Measurements from ENCODE around the gene HOXB3. TPM values are rescaled to one million over a fixed set of nuclear protein-coding genes. Genes with fewer than 3 reads are reported as not detected.

HOXB3 gene
- total RNA-seq: 10 to 100 TPM in 1 of 4 donors, 1 to 10 TPM in 3; 4.0 to 12.4 (median 4.9) TPM

DNA sequence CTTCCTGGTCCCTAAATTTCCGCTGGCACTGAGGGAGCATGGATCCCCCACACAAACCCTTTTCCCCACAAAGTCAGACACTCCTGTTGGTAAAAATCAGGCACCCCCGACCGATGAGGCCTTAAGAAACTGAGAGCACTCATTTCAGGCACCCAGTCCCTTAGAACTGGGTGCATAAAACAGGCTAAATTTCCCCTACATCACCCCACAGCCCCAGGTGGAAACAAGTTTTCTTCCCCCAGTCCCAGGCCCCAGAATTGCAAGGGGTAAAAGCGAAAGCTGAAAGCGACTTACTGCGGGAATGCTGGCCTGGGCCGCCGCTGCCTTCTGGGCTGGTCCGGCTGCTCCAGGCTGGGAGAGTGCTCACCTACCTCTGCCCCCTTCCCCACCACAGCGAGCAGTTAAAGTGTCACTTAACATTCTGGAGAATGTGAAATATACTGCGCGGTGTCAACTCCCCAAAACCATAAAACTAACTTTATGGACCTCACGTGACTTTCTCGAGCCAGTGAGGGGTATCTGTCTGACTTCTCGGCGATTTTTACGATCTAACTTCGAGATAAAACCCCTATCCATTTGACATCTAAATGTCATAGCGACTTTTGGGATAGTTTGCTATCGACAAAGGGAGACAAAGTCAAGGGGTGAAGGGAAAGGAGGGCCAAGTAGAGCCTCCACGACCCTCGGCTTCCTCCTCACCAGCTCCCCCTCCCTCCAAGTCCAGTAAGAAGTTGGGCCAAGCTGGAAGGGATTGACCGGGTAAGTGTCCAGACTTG is at the start of gene HOXB3:
Gene HOXB3, minus strand, starts transcription at position 411 of the 776 bp plus-strand sequence. CDS start 37,767 bp downstream, outside the sequence.
- TF ChIP-seq, protein P1, sequence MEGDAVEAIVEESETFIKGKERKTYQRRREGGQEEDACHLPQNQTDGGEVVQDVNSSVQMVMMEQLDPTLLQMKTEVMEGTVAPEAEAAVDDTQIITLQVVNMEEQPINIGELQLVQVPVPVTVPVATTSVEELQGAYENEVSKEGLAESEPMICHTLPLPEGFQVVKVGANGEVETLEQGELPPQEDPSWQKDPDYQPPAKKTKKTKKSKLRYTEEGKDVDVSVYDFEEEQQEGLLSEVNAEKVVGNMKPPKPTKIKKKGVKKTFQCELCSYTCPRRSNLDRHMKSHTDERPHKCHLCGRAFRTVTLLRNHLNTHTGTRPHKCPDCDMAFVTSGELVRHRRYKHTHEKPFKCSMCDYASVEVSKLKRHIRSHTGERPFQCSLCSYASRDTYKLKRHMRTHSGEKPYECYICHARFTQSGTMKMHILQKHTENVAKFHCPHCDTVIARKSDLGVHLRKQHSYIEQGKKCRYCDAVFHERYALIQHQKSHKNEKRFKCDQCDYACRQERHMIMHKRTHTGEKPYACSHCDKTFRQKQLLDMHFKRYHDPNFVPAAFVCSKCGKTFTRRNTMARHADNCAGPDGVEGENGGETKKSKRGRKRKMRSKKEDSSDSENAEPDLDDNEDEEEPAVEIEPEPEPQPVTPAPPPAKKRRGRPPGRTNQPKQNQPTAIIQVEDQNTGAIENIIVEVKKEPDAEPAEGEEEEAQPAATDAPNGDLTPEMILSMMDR (IDR thresholded peaks at IDR 0.05; ENCODE audit: low read depth): no peak

DNA sequence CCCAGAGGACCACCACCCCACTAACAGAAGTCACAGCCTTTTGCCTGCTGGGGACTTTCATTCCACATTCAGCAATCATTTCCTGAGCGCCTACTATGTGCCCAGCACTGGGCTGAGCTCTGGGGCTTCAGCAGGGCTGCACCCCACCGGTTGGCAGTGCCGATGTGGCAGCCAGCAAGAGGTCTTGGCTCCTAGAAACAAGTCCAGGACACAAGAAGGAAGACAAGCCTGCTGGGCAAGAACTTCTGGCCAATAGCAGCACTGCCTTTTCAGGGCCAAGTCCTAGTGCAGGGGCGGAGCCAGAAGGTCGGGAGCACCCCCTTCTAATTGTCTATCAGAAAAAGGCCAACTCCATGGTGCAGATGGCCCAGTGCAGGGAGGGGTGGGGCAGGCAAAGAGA is 49.1 kb upstream of the HOXB3 start:
- TF ChIP-seq, protein P1 (IDR thresholded peaks at IDR 0.05; ENCODE audit: low read depth): no peak

DNA sequence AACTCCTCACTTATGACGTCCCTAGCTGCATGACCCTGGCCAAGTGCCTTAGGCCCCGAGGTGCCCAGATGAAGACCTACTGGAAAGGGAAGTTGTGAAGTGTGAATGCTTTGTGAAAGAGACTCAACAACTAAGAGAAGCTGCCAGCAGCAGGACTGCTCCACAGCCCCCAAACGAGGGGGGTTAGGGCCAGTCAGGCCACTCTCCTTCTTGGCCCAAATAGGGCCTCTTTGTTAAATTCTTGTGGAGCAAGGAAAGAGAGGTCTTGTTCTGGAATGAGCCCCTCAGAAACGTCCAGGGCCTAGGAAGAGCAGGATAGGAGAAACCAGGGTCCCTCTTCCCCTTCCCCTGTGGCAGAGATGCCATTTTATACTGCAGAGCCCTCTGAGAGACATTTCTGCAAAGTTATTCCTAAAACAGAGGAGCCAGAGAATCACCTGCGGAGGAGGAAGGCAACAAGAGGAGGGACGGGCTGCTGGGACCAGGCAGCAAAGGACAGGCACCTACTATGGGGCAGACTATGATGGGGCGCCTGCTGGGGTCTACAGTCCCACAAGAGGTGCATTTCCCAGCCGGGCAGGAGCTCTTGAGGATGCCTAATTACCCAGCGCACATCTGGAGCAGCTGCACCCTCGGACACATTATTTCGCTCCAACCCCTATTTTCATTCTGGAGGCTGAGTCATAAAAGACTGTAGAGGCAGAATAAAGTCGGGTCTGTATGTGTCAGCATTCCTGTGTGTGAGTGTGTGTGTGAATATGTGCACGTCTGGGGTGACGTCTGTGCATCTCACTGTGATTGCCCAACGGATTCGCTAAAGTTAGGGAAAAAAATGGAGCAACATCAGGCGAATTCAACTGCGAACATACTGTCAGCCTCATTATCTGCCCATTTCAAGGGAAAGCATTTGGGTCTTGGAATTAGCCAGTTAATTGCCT is 47.6 kb upstream of the HOXB3 start:
- TF ChIP-seq, protein P1 (IDR thresholded peaks at IDR 0.05; ENCODE audit: low read depth): no peak

DNA sequence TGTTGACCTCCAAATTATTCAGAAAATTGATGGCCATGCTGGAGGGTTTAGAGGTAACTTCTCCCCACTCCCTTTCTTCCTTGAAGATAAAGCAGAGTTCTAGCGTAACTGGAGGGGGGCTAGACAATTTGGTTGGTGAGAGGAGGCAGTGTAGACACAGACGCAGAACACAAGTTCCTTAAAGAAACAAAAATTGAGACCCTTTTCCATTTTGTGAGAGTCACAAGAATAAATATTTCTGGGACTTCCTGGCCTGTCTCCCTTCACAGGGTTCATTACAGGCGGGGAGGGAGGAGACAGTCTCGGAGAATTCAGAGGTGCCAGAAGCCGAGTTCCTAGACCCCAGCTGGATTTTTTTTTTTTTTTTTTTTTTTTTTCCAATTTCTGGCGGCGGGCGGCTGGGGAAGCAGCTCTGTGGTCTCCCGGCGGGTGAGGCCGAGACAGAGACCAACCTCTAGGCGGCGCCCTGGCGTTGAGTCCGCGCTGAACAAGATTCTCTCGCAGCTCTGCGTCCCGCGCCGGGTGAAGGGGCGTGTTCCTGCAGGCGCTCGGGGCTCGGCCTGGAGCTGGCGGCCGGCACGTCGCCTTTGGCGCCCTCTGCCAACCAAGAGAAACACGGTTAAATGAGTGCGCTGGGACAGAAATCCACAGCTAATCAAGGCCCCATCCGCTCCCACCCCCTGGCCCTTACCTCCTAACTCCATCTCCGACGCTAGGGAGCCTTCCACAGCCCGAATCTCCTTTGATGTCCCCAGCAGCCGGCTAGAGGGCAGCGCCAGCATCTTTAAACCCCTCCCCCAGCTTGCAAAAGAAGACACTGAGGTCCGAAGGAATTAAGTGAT is 46.4 kb upstream of the HOXB3 start:
- TF ChIP-seq, protein P1 (IDR thresholded peaks at IDR 0.05; ENCODE audit: low read depth): no peak

DNA sequence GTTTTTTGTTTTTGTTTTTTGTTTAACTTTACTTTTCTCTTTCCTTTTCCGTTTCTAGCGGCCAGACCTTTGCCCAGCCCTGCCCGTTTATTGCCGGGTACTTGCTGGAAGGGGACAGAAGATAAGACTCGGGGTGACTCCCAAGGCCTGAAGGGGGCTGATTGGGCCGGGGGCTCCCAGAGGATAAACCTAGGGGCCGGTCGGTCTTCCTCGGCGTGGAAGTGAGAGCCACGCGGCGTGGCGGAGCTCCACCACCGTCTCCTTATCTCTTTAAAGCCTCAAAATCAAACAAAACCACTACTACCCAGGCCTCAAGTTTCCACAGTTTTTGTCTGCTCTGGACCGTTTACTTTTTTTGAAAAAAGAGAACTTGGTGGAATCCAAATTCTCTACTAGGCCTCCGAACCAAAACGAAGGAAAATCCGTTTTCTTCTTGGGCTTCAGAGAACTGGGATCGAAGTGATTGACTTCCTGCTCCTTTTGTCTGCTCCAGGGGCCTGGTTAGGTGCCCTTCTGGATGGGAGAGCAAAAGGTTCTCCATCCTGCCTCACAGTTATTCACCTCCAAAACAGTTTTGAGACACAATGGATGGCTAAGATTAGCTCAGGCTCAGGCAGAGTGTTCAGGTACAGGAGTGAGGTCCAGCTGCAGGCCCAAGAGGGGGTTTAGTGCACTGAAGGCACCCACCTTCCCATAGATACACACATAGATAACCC is 44.6 kb upstream of the HOXB3 start:
- TF ChIP-seq, protein P1 (IDR thresholded peaks at IDR 0.05; ENCODE audit: low read depth): no peak

DNA sequence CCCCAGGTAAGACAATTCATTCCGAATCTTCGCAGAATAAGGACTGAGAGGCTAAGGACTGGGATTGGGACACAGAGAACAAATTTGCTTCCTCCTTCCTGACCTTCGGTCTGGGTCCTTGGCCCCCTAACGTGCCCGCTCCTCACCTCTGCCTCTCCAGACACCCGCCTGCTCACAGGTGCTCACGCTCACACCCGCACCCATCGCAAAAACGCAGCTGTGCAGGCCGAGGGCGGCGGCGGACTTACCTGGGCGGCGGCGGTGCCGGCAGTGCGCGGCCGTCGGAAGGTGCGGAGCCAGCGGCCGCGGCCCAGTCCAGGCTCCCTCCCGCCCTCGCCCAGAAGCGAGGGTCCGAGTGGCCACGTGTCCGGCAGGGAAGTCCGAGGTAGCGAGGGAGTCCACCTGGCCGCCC is 43.2 kb upstream of the HOXB3 start:
- TF ChIP-seq, protein P1 (IDR thresholded peaks at IDR 0.05; ENCODE audit: low read depth): no peak

All from subcutaneous adipose tissue (tissue), 4 donors.